Esophagus muscularis mucosa (tissue), 4 donors: ENCODE data around the gene THRB.

Experiments used
- EP300 ChIP-seq: sonication (generic); formaldehyde crosslinking; IDR thresholded peaks from one replicate; pipeline ENCODE4 v1.6.1; 2017; ENCODE audit warnings: antibody characterized with exemption
- POLR2A ChIP-seq: fragments of 450-650 bp; IDR thresholded peaks from one replicate; pipeline ENCODE4 v1.6.1; 2017; ENCODE audit warnings: antibody characterized with exemption, moderate library complexity, mild to moderate bottlenecking, low read depth
- TF ChIP-seq, protein P1 (sequence below), 3 experiments: fragments of 200-600 bp in 2 of 3; fragments of 450-650 bp in 1 of 3; sonication (generic) in 2 of 3; IDR thresholded peaks; one replicate each; pipeline ENCODE4 v1.5.1; 2017 to 2019; ENCODE audit warnings: antibody characterized with exemption in 3 of 3, mild to moderate bottlenecking in 2 of 3, moderate library complexity in 1 of 3

GRCh38 chr3:24533561-24534193, 39.0 kb upstream of the THRB start:
- TF ChIP-seq POLR2A (no peak), EP300 (no peak)
- TF ChIP-seq, protein P1, sequence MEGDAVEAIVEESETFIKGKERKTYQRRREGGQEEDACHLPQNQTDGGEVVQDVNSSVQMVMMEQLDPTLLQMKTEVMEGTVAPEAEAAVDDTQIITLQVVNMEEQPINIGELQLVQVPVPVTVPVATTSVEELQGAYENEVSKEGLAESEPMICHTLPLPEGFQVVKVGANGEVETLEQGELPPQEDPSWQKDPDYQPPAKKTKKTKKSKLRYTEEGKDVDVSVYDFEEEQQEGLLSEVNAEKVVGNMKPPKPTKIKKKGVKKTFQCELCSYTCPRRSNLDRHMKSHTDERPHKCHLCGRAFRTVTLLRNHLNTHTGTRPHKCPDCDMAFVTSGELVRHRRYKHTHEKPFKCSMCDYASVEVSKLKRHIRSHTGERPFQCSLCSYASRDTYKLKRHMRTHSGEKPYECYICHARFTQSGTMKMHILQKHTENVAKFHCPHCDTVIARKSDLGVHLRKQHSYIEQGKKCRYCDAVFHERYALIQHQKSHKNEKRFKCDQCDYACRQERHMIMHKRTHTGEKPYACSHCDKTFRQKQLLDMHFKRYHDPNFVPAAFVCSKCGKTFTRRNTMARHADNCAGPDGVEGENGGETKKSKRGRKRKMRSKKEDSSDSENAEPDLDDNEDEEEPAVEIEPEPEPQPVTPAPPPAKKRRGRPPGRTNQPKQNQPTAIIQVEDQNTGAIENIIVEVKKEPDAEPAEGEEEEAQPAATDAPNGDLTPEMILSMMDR (IDR thresholded peaks at IDR 0.05): no peak
